Fibroblast of the aortic adventitia (primary cell): Measurements from ENCODE around the gene SAT1. TPM values are rescaled to one million over a fixed set of nuclear protein-coding genes. Genes with fewer than 3 reads are reported as not detected.

Source experiments
- DNase-seq: peaks from one replicate; pipeline ENCODE4 v3.0.0-alpha.2; 2010; ENCODE audit warnings: low read depth
- H3K4me3 ChIP-seq: 2 replicates; pipeline ENCODE4 v1.5.1; 2011; ENCODE audit warnings: low read depth, mild to moderate bottlenecking, control low read depth, low read length, moderate library complexity
- CTCF ChIP-seq: IDR thresholded peaks from 2 replicates; pipeline ENCODE4 v1.5.1; 2011; ENCODE audit warnings: mild to moderate bottlenecking, low read length, control low read depth, inconsistent platforms; ENCODE audit not compliant: insufficient read depth
- small RNA-seq: library from RNA; depleted of rRNA; stranded (forward); fragments of <200 nt; gene quantifications from one replicate; pipeline ENCODE3, GENCODE V24; 2012
- total RNA-seq: library from RNA; depleted of rRNA; stranded (reverse); fragments of >200 nt; gene quantifications from 2 replicates; pipeline ENCODE4 v1.2.3, GENCODE V29; 2012; ENCODE audit warnings: low replicate concordance

The SAT1 gene
- total RNA-seq, 1 donor = 75.7 TPM

GRCh38 chrX:23822841-23823240 is 39.9 kb downstream of the SAT1 start:
- no peak for TF ChIP-seq CTCF
- no peak overlapping the region for H3K4me3 ChIP-seq
- DNase-seq = no peak

GRCh38 chrX:23825675-23826074 is 42.7 kb downstream of the SAT1 start:
- TF ChIP-seq CTCF = no peak
- no peak for DNase-seq

GRCh38 chrX:23826216-23826615 is 43.2 kb downstream of the SAT1 start:
- DNase-seq = no peak
- TF ChIP-seq CTCF = no peak
- no peak overlapping the region for H3K4me3 ChIP-seq

More at GRCh38 chrX:23825675-23826074, 42.7 kb downstream of the SAT1 start:
- no peak overlapping the region for H3K4me3 ChIP-seq

- no peak for TF ChIP-seq CTCF
- no peak for DNase-seq
- H3K4me3 ChIP-seq = no peak overlapping the region
Observed at GRCh38 chrX:23826653-23827052, 43.7 kb downstream of the SAT1 start.

GRCh38 chrX:23828881-23829280 is 45.9 kb downstream of the SAT1 start:
- DNase-seq = no peak
- H3K4me3 ChIP-seq = no peak overlapping the region
- TF ChIP-seq CTCF = no peak

GRCh38 chrX:23832721-23833120 is 49.7 kb downstream of the SAT1 start:
- no peak overlapping the region for H3K4me3 ChIP-seq
- no peak for DNase-seq
- no peak for TF ChIP-seq CTCF

Small RNA genes within 50 kb of the gene (small RNA-seq; reads per million reads assigned to genes)
- gene RF00019 = not detected

Other genes with a start within 250 kb of the SAT1 start
- 298 and 299 TPM in 2 replicates for gene PRDX4, start 115.7 kb upstream of the SAT1 start, total RNA-seq
- gene ACOT9, start 39.9 kb upstream of the SAT1 start, total RNA-seq = 52.8 and 83.0 TPM in 2 replicates
- 9.8 TPM in 1 of 2 replicates, not detected in the other for gene APOO, start 124.8 kb downstream of the SAT1 start, total RNA-seq
- gene CXorf58, start 124.8 kb downstream of the SAT1 start, total RNA-seq = not detected in 2 replicates
- 7.0 and 13.2 TPM in 2 replicates for gene KLHL15, start 244.0 kb downstream of the SAT1 start, total RNA-seq